Glutamatergic neuron (in vitro differentiated cells): ENCODE measurements around the gene LIN52. TPM values are rescaled to one million over a fixed set of nuclear protein-coding genes. Genes with fewer than 3 reads are reported as not detected.
A peak's percentile ranks its signal among the peaks of the same experiment; 100 is the strongest.

Experiments used
- DNase-seq: peaks from one replicate; pipeline ENCODE4 v3.0.0; 2022
- H3K27ac Mint-ChIP-seq: one replicate; pipeline ENCODE4 v1.8.0; 2020; ENCODE audit warnings: mild to moderate bottlenecking, mixed read lengths, inconsistent platforms; ENCODE audit not compliant: unreplicated experiment
- H3K27me3 Mint-ChIP-seq: one replicate; pipeline ENCODE4 v1.8.0; 2020; ENCODE audit warnings: mild to moderate bottlenecking, moderate library complexity, mixed read lengths, inconsistent platforms; ENCODE audit not compliant: unreplicated experiment
- H3K36me3 Mint-ChIP-seq: one replicate; pipeline ENCODE4 v1.8.0; 2020; ENCODE audit warnings: mild to moderate bottlenecking, mixed read lengths, inconsistent platforms; ENCODE audit not compliant: unreplicated experiment
- H3K4me1 Mint-ChIP-seq: one replicate; pipeline ENCODE4 v1.8.0; 2020; ENCODE audit warnings: mild to moderate bottlenecking, low read depth, mixed read lengths, inconsistent platforms; ENCODE audit not compliant: unreplicated experiment
- H3K4me3 Mint-ChIP-seq: one replicate; pipeline ENCODE4 v1.8.0; 2020; ENCODE audit warnings: mild to moderate bottlenecking, mixed read lengths, inconsistent platforms; ENCODE audit not compliant: unreplicated experiment
- H3K9me3 Mint-ChIP-seq: one replicate; pipeline ENCODE4 v1.8.0; 2020; ENCODE audit warnings: mild to moderate bottlenecking, moderate library complexity, mixed read lengths, inconsistent platforms; ENCODE audit not compliant: unreplicated experiment
- total RNA-seq: library from RNA; stranded (reverse); fragmentation: NEBNext Ultra II Directional; extraction: Animal tissue kit (Norgen Biotek cat#: 25700); gene quantifications from one replicate; pipeline ENCODE4 v1.2.1, GENCODE V29; 2021; ENCODE audit not compliant: unreplicated experiment
- TF ChIP-seq, protein P1 (sequence below): fragments of 200-600 bp; sonication (generic); IDR thresholded peaks from one replicate; pipeline ENCODE4 v1.5.0; 2021; ENCODE audit not compliant: partially characterized antibody, unreplicated experiment

Gene LIN52
- total RNA-seq, 1 donor from 2014 or later: 4.5 TPM

DNA sequence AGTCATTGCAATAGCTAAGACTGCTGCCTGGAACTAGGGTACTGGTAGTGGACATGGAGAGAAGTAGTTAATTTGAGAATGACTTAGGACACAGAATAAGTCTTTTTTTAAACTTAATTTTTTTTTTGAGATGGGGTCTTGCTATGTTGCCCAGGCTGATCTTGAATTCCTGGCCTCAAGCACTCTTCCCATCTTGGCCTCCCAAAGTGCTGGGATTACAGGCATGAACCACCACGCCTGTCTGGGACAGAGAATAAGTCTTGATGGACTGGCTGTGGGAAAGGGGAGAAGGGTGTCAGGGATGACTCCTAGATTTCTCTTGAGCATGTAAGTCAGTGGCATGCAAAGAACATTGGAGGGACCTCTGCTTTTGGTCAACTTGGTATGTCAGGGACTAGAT is 42.9 kb downstream of the LIN52 start:
- DNase-seq: no peak
- H3K9me3 Mint-ChIP-seq: peaks cover 2% of the 10 kb centered on the region
- no peaks in the 10 kb centered on the region for H3K4me1 Mint-ChIP-seq
- no peak overlapping the region for H3K4me3 Mint-ChIP-seq
- peaks cover 14% of the 10 kb centered on the region for H3K27me3 Mint-ChIP-seq
- TF ChIP-seq, protein P1, sequence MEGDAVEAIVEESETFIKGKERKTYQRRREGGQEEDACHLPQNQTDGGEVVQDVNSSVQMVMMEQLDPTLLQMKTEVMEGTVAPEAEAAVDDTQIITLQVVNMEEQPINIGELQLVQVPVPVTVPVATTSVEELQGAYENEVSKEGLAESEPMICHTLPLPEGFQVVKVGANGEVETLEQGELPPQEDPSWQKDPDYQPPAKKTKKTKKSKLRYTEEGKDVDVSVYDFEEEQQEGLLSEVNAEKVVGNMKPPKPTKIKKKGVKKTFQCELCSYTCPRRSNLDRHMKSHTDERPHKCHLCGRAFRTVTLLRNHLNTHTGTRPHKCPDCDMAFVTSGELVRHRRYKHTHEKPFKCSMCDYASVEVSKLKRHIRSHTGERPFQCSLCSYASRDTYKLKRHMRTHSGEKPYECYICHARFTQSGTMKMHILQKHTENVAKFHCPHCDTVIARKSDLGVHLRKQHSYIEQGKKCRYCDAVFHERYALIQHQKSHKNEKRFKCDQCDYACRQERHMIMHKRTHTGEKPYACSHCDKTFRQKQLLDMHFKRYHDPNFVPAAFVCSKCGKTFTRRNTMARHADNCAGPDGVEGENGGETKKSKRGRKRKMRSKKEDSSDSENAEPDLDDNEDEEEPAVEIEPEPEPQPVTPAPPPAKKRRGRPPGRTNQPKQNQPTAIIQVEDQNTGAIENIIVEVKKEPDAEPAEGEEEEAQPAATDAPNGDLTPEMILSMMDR: no peak
- no peak overlapping the region for H3K27ac Mint-ChIP-seq
- H3K36me3 Mint-ChIP-seq: peaks cover 8% of the 10 kb centered on the region

DNA sequence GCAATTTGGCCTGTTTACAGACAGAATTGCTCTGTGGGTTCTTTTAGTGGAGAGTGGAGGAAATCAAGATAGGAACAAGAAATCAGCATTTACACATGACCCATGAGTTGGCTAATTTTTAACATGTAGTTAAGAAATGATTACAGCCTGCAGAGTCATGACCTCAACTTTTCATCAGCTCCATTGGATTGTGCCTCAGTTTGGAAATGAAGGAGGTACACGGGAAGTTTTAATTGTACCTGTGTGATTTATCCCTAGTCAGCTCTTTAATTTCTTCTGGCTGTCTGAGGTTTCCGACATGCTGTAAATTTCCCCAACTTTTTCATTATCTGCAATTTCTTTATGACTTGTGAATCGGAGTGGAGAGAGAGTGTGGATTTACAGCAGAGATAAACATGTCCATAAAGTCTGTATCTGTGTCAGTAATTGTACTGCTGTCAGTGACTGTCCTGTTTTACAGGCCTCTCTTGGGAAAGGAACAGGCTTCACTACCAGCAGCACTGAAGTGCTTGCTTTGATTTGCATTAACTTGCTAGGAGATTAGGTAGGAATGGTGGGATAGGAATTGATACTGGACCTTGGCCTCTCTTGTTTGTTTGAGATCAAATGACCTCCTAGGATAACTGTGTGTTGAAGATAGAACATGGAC is 49.2 kb downstream of the LIN52 start:
- H3K27me3 Mint-ChIP-seq: peaks cover 12% of the 10 kb centered on the region
- TF ChIP-seq, protein P1: no peak
- H3K4me1 Mint-ChIP-seq: no peaks in the 10 kb centered on the region
- no peaks in the 10 kb centered on the region for H3K36me3 Mint-ChIP-seq
- H3K4me3 Mint-ChIP-seq: no peak overlapping the region
- no peaks in the 10 kb centered on the region for H3K9me3 Mint-ChIP-seq
- DNase-seq: no peak
- no peak overlapping the region for H3K27ac Mint-ChIP-seq

GRCh38 chr14:74134484-74134883 is 49.7 kb downstream of the LIN52 start:
- no peaks in the 10 kb centered on the region for H3K9me3 Mint-ChIP-seq

GRCh38 chr14:74135426-74135825 is 50.7 kb downstream of the LIN52 start:
- Mint-ChIP-seq H3K27me3 (peaks cover 11% of the 10 kb centered on the region), H3K27ac (no peak overlapping the region), H3K9me3 (peaks cover 4% of the 10 kb centered on the region), H3K4me3 (no peak overlapping the region), H3K4me1 (peaks cover 4% of the 10 kb centered on the region), H3K36me3 (no peaks in the 10 kb centered on the region)
- DNase-seq: no peak
- TF ChIP-seq, protein P1: no peak

More at GRCh38 chr14:74134484-74134883, 49.7 kb downstream of the LIN52 start:
- TF ChIP-seq, protein P1: no peak
- no peak for DNase-seq
- H3K4me3 Mint-ChIP-seq: no peak overlapping the region
- no peaks in the 10 kb centered on the region for H3K36me3 Mint-ChIP-seq
- H3K27me3 Mint-ChIP-seq: peaks cover 11% of the 10 kb centered on the region
- H3K27ac Mint-ChIP-seq: no peak overlapping the region
- no peaks in the 10 kb centered on the region for H3K4me1 Mint-ChIP-seq

DNA sequence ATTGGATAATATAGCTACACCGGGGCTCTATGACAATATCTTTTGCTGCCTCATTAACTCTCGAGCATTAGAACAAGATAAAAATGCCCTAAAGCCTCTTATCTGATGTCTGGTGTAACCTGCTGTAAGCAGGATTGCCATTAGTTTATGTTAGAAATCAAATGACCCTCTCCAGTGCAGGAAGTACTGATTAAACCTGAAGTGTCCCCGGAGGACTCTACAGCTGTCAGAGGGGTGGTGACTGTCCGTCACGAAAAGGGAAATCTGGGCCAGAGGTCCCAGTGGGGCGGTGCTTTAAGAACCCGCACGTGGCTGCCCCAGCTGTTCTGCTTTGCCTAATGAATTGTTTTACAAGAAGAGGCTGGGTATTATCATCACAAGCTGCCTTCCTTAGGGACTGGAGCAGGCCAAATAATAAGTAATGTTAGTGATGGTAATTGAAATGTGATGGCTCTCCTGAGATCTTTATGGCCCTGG is 55.7 kb downstream of the LIN52 start:
- DNase-seq: peak; percentile 89
- Mint-ChIP-seq H3K4me3 (peak overlapping the region; percentile 6), H3K9me3 (peaks cover 7% of the 10 kb centered on the region), H3K27ac (peak overlapping the region; percentile 6), H3K36me3 (no peaks in the 10 kb centered on the region), H3K27me3 (peaks cover 14% of the 10 kb centered on the region), H3K4me1 (peaks cover 4% of the 10 kb centered on the region)
- TF ChIP-seq, protein P1: no peak
